Smooth muscle cell (in vitro differentiated cells): ENCODE measurements around the gene AKIRIN2. TPM values are rescaled to one million over a fixed set of nuclear protein-coding genes. Genes with fewer than 3 reads are reported as not detected.

Experiments used
- DNase-seq: peaks from one replicate; lab custom pipeline; 2025; ENCODE audit not compliant: unreplicated experiment; lab: John Stamatoyannopoulos, UW
- H2AFZ ChIP-seq: fragments of 200-600 bp; sonication (generic); 2 replicates; pipeline ENCODE4 v1.6.0; 2016; ENCODE audit warnings: antibody characterized with exemption, low read depth, mild to moderate bottlenecking
- H3F3A ChIP-seq: fragments of 200-600 bp; sonication (generic); 2 replicates; pipeline ENCODE4 v1.6.0; 2017; ENCODE audit warnings: antibody characterized with exemption, low read depth
- H3K27ac ChIP-seq: fragments of 200-600 bp; sonication (generic); 2 replicates; pipeline ENCODE4 v1.5.1; 2016; ENCODE audit warnings: low read depth, mild to moderate bottlenecking
- H3K27me3 ChIP-seq: fragments of 200-600 bp; sonication (generic); 2 replicates; pipeline ENCODE4 v1.6.1; 2016; ENCODE audit warnings: low read depth, mild to moderate bottlenecking
- H3K36me3 ChIP-seq: fragments of 200-600 bp; sonication (generic); 2 replicates; pipeline ENCODE4 v1.5.1; 2016; ENCODE audit warnings: low read depth
- H3K4me1 ChIP-seq: fragments of 200-600 bp; sonication (generic); 2 replicates; pipeline ENCODE4 v1.5.1; 2016; ENCODE audit warnings: low read depth
- H3K4me2 ChIP-seq: fragments of 200-600 bp; sonication (generic); 2 replicates; pipeline ENCODE4 v1.6.0; 2016; ENCODE audit warnings: mild to moderate bottlenecking
- H3K4me3 ChIP-seq: fragments of 200-600 bp; sonication (generic); 2 replicates; pipeline ENCODE4 v1.5.1; 2016; ENCODE audit warnings: mild to moderate bottlenecking
- H3K79me2 ChIP-seq: fragments of 200-600 bp; sonication (generic); 2 replicates; pipeline ENCODE4 v1.6.0; 2016; ENCODE audit warnings: low read depth, mild to moderate bottlenecking
- H3K9ac ChIP-seq: fragments of 200-600 bp; sonication (generic); 2 replicates; pipeline ENCODE4 v1.6.0; 2016; ENCODE audit warnings: low read depth
- H3K9me3 ChIP-seq: fragments of 200-600 bp; sonication (generic); replicated peaks from 2 replicates; pipeline ENCODE4 v1.5.1; 2016; ENCODE audit warnings: low read depth
- H4K20me1 ChIP-seq: fragments of 200-600 bp; sonication (generic); 2 replicates; pipeline ENCODE4 v1.6.0; 2016; ENCODE audit warnings: low read depth
- CTCF ChIP-seq: fragments of 200-600 bp; sonication (generic); IDR thresholded peaks from 2 replicates; pipeline ENCODE4 v1.5.1; 2017; ENCODE audit warnings: borderline replicate concordance, mild to moderate bottlenecking, antibody characterized with exemption; ENCODE audit not compliant: insufficient read depth, poor library complexity, severe bottlenecking
- WGBS: methylation state at CpG from one replicate; pipeline ENCODE4 v1.1.7; 2016; ENCODE audit warnings: low lambda C conversion rate; 5-methylcytosine and 5-hydroxymethylcytosine counted together
- polyA plus RNA-seq: library from polyadenylated mRNA; unstranded; fragments of >200 nt; fragmentation: Nextera tagmentation; extraction: Ambion mirVana; gene quantifications from 2 replicates; pipeline ENCODE4 v1.2.1, GENCODE V29; 2016
- total RNA-seq: library from RNA; depleted of rRNA; stranded (reverse); fragments of >200 nt; gene quantifications from 2 replicates; pipeline ENCODE4 v1.2.3, GENCODE V29; 2014

Gene AKIRIN2
- total and polyA plus RNA-seq, 2 experiments from 2014 or later = 29.6 to 60.3 TPM

DNA sequence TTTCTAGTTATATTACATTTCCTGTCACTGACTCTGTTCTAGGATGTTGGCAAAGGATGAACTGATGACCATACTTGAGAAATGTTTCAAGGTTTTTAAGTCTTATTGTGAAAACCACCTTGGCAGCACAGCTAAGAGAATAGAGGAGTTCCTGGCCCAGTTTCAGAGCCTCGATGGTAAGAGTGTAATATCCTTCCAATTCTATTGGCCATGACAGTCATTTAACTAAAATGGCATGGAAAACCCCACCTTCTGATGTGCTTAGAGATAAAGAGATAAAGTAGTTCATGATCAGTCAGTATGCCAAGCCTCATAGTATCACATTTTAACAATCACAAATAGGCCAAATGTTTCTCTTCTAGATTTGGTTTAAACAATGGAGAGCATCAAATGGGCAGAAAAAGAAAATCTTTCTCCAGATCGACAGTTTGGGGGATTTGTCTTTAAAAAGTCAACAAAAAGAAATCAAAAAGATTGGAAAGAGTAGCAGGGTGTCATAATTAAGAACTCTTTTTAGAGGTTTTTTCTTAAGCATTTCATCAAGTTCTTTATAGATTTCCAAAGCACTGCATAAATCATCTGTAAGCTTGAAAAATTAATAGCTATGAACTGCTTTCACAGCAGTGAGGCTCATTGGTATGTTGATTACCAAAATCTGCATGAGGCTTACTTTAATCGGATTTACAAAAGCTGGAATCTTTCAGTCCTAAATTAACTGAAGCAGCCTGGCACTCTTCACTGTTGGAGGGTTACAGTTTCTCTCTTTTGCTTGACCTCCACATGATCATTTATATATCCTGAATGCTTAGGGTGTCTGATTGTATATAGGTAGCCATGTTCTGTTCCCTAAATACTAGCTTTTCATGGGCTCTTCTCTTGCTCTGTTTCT lies 48.7 kb downstream of the AKIRIN2 start:
- no peak overlapping the region for H3K4me3 ChIP-seq
- no peak overlapping the region for H3K9ac ChIP-seq
- 75% methylated on average over 3 of the region's 3 CpGs for WGBS
- H3K79me2 ChIP-seq = no peaks in the 10 kb centered on the region
- no peaks in the 10 kb centered on the region for H3K27me3 ChIP-seq
- peaks cover 8% of the 10 kb centered on the region for H3K4me1 ChIP-seq
- no peaks in the 10 kb centered on the region for H3K36me3 ChIP-seq
- no peak overlapping the region for H3K4me2 ChIP-seq
- H2AFZ ChIP-seq = no peak overlapping the region
- H3K9me3 ChIP-seq = no peaks in the 10 kb centered on the region
- TF ChIP-seq CTCF = no peak
- H3K27ac ChIP-seq = no peak overlapping the region
- no peaks in the 10 kb centered on the region for H3F3A ChIP-seq
- DNase-seq = no peak
- H4K20me1 ChIP-seq = no peaks in the 10 kb centered on the region

DNA sequence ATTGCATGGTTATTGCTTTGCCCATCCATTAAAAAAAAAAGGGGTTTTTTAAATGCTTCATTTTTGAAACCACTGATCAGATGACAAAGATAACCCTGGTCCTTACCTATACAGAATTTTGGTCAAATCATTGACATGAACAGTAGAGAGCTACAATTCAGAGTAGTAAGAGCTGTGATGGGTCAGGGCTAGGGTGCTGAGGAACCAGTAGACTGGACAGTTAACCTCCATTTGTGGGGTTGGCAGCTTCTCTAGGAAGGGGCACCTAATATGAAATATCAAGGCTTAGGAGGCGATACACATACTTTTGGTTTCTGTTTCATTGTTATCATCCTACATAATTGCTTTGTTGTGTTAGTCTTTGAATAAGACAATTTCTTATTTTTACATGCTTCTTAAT lies 57.0 kb downstream of the AKIRIN2 start:
- Histone ChIP-seq H4K20me1 (no peaks in the 10 kb centered on the region), H3K4me1 (no peaks in the 10 kb centered on the region), H3K27ac (no peak overlapping the region), H3F3A (no peaks in the 10 kb centered on the region), H3K79me2 (no peaks in the 10 kb centered on the region), H3K4me2 (no peak overlapping the region), H3K9me3 (no peaks in the 10 kb centered on the region), H2AFZ (no peak overlapping the region), H3K27me3 (no peaks in the 10 kb centered on the region), H3K36me3 (no peaks in the 10 kb centered on the region), H3K4me3 (no peak overlapping the region), H3K9ac (no peak overlapping the region)
- no peak for DNase-seq
- no peak for TF ChIP-seq CTCF
- WGBS = 91% methylated on average over 1 of the region's 1 CpG

DNA sequence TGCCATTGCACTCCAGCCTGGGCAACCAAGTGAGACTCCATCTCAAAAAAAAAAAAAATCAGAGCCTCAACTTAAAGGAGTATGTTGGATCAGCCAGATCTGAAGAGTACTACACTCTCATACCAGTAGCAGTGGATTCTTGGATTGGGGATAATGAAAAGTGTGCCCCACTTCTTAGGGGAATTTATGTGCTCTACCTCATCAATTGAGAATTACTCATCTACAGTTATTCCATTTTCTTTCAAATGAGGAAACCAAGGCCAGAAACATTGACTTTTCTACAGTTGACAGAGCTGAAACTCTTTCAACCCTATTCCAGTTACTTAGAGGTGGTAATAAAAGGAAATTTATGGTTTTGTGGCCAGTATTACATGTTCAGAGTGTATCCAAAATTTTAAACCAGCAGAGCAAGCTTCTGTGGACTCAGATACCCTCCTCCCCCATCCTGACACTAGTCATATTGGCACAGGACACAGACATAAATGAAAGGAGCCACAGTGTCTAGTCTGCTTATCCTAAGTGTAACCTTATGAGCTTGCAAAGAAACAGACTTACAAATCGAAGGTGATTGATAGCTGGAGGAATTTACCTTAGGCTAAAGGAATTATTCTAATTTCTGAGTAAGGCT lies 60.9 kb downstream of the AKIRIN2 start:
- Histone ChIP-seq H3K36me3 (no peaks in the 10 kb centered on the region), H3K4me3 (no peak overlapping the region), H3K27ac (no peak overlapping the region), H3K9ac (no peak overlapping the region), H3K4me1 (no peaks in the 10 kb centered on the region), H3F3A (no peaks in the 10 kb centered on the region), H4K20me1 (no peaks in the 10 kb centered on the region), H3K79me2 (no peaks in the 10 kb centered on the region), H3K27me3 (no peaks in the 10 kb centered on the region), H2AFZ (no peak overlapping the region), H3K4me2 (no peak overlapping the region), H3K9me3 (no peaks in the 10 kb centered on the region)
- TF ChIP-seq CTCF = no peak
- 69% methylated on average over 1 of the region's 1 CpG for WGBS
- no peak for DNase-seq

DNA sequence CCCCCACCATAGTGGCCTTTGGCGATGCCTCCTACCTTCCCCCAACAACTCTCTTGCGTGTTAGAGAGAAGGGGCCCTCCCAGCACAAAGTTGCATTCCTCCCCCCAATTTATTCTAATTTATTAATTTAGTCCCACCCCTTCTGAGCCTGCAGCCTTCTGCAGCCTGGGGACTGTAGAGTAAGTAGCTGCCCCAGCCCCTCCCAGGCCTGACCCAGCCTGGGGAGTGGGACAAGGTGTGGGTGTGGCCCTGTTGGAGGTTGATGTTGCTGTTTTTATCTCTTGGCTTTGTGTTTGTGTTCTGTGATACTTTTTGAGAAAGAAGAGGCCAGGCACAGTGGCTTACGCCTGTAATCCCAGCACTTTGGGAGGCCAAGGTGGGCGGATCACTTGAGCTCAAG lies 62.7 kb downstream of the AKIRIN2 start:
- no peaks in the 10 kb centered on the region for H3K79me2 ChIP-seq
- no peaks in the 10 kb centered on the region for H3K27me3 ChIP-seq
- H3K4me3 ChIP-seq = no peak overlapping the region
- H3K4me1 ChIP-seq = no peaks in the 10 kb centered on the region
- H3K36me3 ChIP-seq = no peaks in the 10 kb centered on the region
- WGBS = 96% methylated on average over 4 of the region's 4 CpGs
- H2AFZ ChIP-seq = no peak overlapping the region
- H3K9ac ChIP-seq = no peak overlapping the region
- DNase-seq = no peak
- H3K27ac ChIP-seq = no peak overlapping the region
- H4K20me1 ChIP-seq = no peaks in the 10 kb centered on the region
- H3K4me2 ChIP-seq = no peak overlapping the region
- no peak for TF ChIP-seq CTCF
- no peaks in the 10 kb centered on the region for H3K9me3 ChIP-seq
- no peaks in the 10 kb centered on the region for H3F3A ChIP-seq
